HG02938 (cell line): Measurements from ENCODE around the gene GBGT1.
A peak's percentile ranks its signal among the peaks of the same experiment; 100 is the strongest.

Experiments used
- ATAC-seq: cut with Tn5 transposase; IDR thresholded peaks from one replicate; pipeline ENCODE4 v1.9.1; 2021; ENCODE audit warnings: mild to moderate bottlenecking, moderate library complexity; ENCODE audit not compliant: unreplicated experiment

Gene GBGT1

GRCh38 chr9:133144904-133145851 is 18.5 kb downstream of the GBGT1 start:
- ATAC-seq = no peak

- peak; percentile 47 for ATAC-seq
These were observed 19.4 kb downstream of the GBGT1 start for GRCh38 chr9:133144142-133144903.

GRCh38 chr9:133143639-133144141 is 20.0 kb downstream of the GBGT1 start:
- ATAC-seq = no peak

GRCh38 chr9:133142684-133143622 is 20.8 kb downstream of the GBGT1 start:
- ATAC-seq = no peak

- no peak for ATAC-seq
These were observed 21.7 kb downstream of the GBGT1 start for GRCh38 chr9:133141833-133142595.

- ATAC-seq = no peak
These were observed 23.1 kb downstream of the GBGT1 start for GRCh38 chr9:133140606-133141005.

GRCh38 chr9:133140174-133140505 is 23.6 kb downstream of the GBGT1 start:
- no peak for ATAC-seq

GRCh38 chr9:133139246-133140173 is 24.2 kb downstream of the GBGT1 start:
- ATAC-seq = no peak

GRCh38 chr9:133137451-133138231 is 26.1 kb downstream of the GBGT1 start:
- no peak for ATAC-seq

- ATAC-seq = no peak
These were observed 28.5 kb downstream of the GBGT1 start for GRCh38 chr9:133135146-133135745.

- ATAC-seq = no peak
These were observed 29.1 kb downstream of the GBGT1 start for GRCh38 chr9:133134388-133135145.

GRCh38 chr9:133133681-133134387 is 29.9 kb downstream of the GBGT1 start:
- ATAC-seq = peak; percentile 88

- ATAC-seq = no peak
These were observed 31.5 kb downstream of the GBGT1 start for GRCh38 chr9:133132174-133132573.

GRCh38 chr9:133131506-133131905 is 32.2 kb downstream of the GBGT1 start:
- no peak for ATAC-seq

- no peak for ATAC-seq
These were observed 32.9 kb downstream of the GBGT1 start for GRCh38 chr9:133130685-133131244.
